Left lung (tissue), 10 donors: ENCODE results near the gene PID1. TPM values are rescaled to one million over a fixed set of nuclear protein-coding genes. Genes with fewer than 3 reads are reported as not detected.

ENCODE experiments used
- ATAC-seq: fragments of 200-7000 bp; cut with Tn5 transposase; one replicate; pipeline ENCODE4 v1.9.1; 2020; ENCODE audit warnings: moderate library complexity
- DNase-seq, 4 donors: peaks; one replicate each; pipeline ENCODE4 v3.0.0-alpha.2; 2013 to 2020
- H3K27ac ChIP-seq, 2 donors: fragments of 200-600 bp; sonication (generic) in 1 of 2; one replicate each; pipeline versions ENCODE4 v1.5.0 to v1.8.0; 2020 to 2021
- H3K27me3 ChIP-seq, 2 donors: fragments of 200-600 bp; sonication (generic) in 1 of 2; one replicate each; pipeline versions ENCODE4 v1.5.0 to v1.8.0; 2020 to 2021
- H3K36me3 ChIP-seq, 2 donors: fragments of 200-600 bp; sonication (generic) in 1 of 2; one replicate each; pipeline versions ENCODE4 v1.5.0 to v1.8.0; 2020 to 2021
- H3K4me1 ChIP-seq, 2 donors: fragments of 200-600 bp; one replicate each; pipeline ENCODE4 v1.8.0; 2021
- H3K4me3 ChIP-seq, 2 donors: fragments of 200-600 bp; sonication (generic) in 1 of 2; one replicate each; pipeline versions ENCODE4 v1.5.0 to v1.8.0; 2020 to 2021; ENCODE audit warnings: mild to moderate bottlenecking in 1 of 2
- H3K9me3 ChIP-seq, 2 donors: fragments of 200-600 bp; sonication (generic) in 1 of 2; one replicate each; pipeline versions ENCODE4 v1.5.0 to v1.8.0; 2020 to 2021
- CTCF ChIP-seq, 2 donors: fragments of 200-600 bp; sonication (generic) in 1 of 2; IDR thresholded peaks; one replicate each; pipeline versions ENCODE4 v1.5.0 to v1.8.0; 2021; ENCODE audit warnings: antibody characterized with exemption in 2 of 2
- intact Hi-C, 2 donors: fragments of 100-400 bp; cut with DNase I; formaldehyde crosslinking; loops; one replicate each; pipeline versions ENCODE4 v1.11.2 to v1.14.2; 2022
- polyA plus RNA-seq, 6 donors: library from polyadenylated mRNA; unstranded; fragments of 120-200 nt; gene quantifications; one replicate each; pipeline ENCODE4 v1.2.1, GENCODE V29; 2013; ENCODE audit not compliant: insufficient read length in 6 of 6
- total RNA-seq, 2 donors: library from RNA; stranded (reverse); fragmentation: NEBNext Ultra II Directional; extraction: Animal tissue kit (Norgen Biotek cat#: 25700); gene quantifications; one replicate each; pipeline ENCODE4 v1.2.1, GENCODE V29; 2021
- donor health status: DM: no; HTN: yes; CAD: no.
- donor health status: DM: no; HTN: no; CAD: no.

Gene PID1
- total and polyA plus RNA-seq, 8 donors: 19.7 to 47.8 (median 27.4) TPM

GRCh38 chr2:229296016-229296415, 24.9 kb upstream of the PID1 start:
- DNase-seq: peak in 1 of 4 donors; percentile 26
- peak; percentile 81 for ATAC-seq
- Histone ChIP-seq H3K27me3 (no peaks in the 10 kb centered on the region), H3K9me3 (no peaks in the 10 kb centered on the region), H3K36me3 (no peaks in the 10 kb centered on the region), H3K4me1 (peaks cover 16 to 45% of the 10 kb centered on the region in 2 donors), H3K27ac (peak overlapping the region in 1 of 2 donors; percentile 57), H3K4me3 (no peak overlapping the region)
- intact Hi-C loops: no loop called here
- TF ChIP-seq CTCF (IDR thresholded peaks at IDR 0.05): no peak

- DNase-seq (no peak), ATAC-seq (no peak)
- no peak for TF ChIP-seq CTCF (IDR thresholded peaks at IDR 0.05)
- no peak overlapping the region for H3K4me3 ChIP-seq
- peaks cover 0 to 8% of the 10 kb centered on the region in 2 donors for H3K4me1 ChIP-seq
- intact Hi-C loops: no loop called here
- peaks cover 0 to 13% of the 10 kb centered on the region in 2 donors for H3K9me3 ChIP-seq
- no peaks in the 10 kb centered on the region for H3K36me3 ChIP-seq
- H3K27ac ChIP-seq: no peak overlapping the region
- no peaks in the 10 kb centered on the region for H3K27me3 ChIP-seq
These were observed 16.7 kb upstream of the PID1 start for GRCh38 chr2:229287823-229288222.

- DNase-seq (peak in 1 of 4 donors; percentile 50), ATAC-seq (peak; percentile 91)
- H3K9me3 ChIP-seq: peaks cover 0 to under 1% of the 10 kb centered on the region in 2 donors
- no peaks in the 10 kb centered on the region for H3K36me3 ChIP-seq
- no peaks in the 10 kb centered on the region for H3K27me3 ChIP-seq
- peaks cover 0 to 8% of the 10 kb centered on the region in 2 donors for H3K4me1 ChIP-seq
- H3K27ac ChIP-seq: no peak overlapping the region
- no peak overlapping the region for H3K4me3 ChIP-seq
- no peak for TF ChIP-seq CTCF (IDR thresholded peaks at IDR 0.05)
- intact Hi-C loops: no loop called here
These were observed 11.9 kb upstream of the PID1 start for GRCh38 chr2:229282758-229283546.

- no peak overlapping the region for H3K27ac ChIP-seq
- no peaks in the 10 kb centered on the region for H3K9me3 ChIP-seq
- intact Hi-C loops: loop anchor here in 1 of 2 donors (10.0 kb wide), 1 partner anchor 585 kb away; no protein-coding TSS in a partner anchor
- ATAC-seq (no peak), DNase-seq (no peak)
- no peaks in the 10 kb centered on the region for H3K36me3 ChIP-seq
- no peak overlapping the region for H3K4me3 ChIP-seq
- H3K27me3 ChIP-seq: no peaks in the 10 kb centered on the region
- TF ChIP-seq CTCF (IDR thresholded peaks at IDR 0.05): no peak
- peaks cover 0 to 8% of the 10 kb centered on the region in 2 donors for H3K4me1 ChIP-seq
These were observed 8.4 kb upstream of the PID1 start for GRCh38 chr2:229279516-229279915.

- Histone ChIP-seq H3K27me3 (peaks cover 0 to 26% of the 10 kb centered on the region in 2 donors), H3K4me3 (no peak overlapping the region), H3K27ac (no peak overlapping the region), H3K4me1 (no peaks in the 10 kb centered on the region), H3K36me3 (no peaks in the 10 kb centered on the region), H3K9me3 (no peaks in the 10 kb centered on the region)
- TF ChIP-seq CTCF (IDR thresholded peaks at IDR 0.05): no peak
- DNase-seq: no peak
- intact Hi-C loops: loop anchor here in 1 of 2 donors (10.0 kb wide), 1 partner anchor 581 kb away; no protein-coding TSS in a partner anchor
- ATAC-seq: no peak
These were observed 4.4 kb upstream of the PID1 start for GRCh38 chr2:229275506-229275905.
